ELF-1 (cell line): ENCODE data around the gene NAT9.

Experiments
- DNase-seq: peaks from one replicate; pipeline ENCODE4 v3.0.0-alpha.2; 2016; ENCODE audit warnings: low read depth, low spot score

NAT9 gene

DNA sequence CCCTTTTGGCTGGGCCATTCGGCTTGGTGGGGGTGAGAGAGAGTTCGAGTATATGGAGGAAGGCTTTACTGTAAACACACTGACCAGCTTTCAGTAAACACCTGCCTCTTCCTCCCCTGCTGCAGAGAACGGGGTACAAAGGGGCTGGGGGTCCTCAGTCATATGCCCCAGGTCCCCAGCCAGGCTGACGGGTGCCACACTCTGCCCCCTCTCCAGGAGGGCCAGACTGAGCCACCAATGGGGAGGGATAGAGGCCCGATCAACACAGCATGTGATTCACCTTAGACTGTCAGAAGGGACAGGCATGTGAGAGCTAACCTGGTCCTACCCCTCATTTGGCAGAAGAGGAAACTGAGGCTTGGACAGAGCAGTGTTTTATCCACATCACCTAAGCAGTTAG lies 14.7 kb downstream of the NAT9 start:
- no peak for DNase-seq

GRCh38 chr17:74760404-74761105 lies 15.6 kb downstream of the NAT9 start:
- DNase-seq, result peak; percentile 78

DNA sequence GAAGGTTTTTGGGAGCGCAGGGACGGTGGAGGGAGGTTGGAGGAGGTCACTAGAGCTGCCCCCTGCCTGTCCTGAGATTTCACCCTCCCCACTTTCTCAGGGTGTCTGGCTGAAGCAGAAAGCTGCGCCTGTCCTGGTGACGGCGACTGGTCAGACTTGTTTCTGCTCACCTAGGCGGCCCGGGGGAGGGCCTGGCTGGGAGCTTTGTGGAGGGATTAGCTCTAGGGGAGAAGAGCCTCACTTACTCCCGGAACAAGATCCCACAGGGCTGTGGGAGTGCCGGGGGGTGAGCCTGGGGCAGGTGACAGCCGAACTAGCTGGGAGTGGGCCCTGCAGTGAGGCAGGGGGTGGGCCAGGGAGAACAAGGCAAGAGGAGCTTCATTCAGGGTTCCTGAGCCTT lies 16.2 kb downstream of the NAT9 start:
- DNase-seq, result peak; percentile 92

GRCh38 chr17:74759243-74759801 lies 16.8 kb downstream of the NAT9 start:
- no peak for DNase-seq

- DNase-seq, result no peak
Measured at GRCh38 chr17:74758848-74759168, 17.3 kb downstream of the NAT9 start.

DNA sequence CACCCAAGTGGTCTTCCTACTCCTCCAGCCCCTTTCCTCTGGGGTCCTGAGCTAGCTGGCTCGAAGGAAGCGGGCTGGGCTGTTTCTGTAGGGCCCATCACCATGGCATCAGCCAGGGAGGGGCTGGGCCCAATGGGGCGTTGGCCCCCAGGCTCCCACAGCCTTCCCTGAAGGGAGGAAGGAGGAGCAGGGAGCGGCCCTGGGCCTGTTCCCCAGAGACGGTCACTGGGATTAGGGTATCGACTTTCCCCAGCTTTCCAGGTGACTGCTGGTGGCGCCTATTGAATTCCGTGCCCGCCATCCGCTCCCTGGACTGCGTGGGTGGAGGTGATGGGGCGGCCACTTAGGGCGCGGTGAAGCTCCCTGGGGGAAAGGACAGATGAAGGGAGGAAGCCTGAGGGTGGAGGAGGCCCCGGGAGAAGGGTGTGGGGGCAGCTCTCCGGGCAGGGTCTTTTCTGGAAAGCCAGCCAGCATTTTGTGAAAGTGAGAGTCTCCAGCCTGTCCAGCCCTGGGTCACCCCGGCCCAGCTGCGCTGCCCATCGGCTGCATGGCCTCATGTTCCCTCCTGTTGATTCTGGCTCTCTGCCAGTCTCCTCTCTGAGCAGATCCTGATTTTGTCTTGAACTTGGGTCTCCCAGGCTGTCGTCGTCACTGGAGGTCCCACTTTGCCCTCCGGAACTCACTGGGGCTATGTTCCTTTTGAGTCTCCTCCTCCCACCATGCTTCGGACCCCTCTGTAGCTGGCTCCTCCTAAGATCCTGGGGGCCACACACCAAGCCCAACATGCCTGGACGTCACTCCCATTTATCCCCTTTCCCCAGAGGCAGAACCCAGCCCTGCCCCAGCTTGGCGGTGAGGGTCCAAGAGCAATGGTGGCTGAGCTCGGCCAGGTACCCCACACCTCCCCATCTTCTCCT lies 18.0 kb downstream of the NAT9 start:
- no peak for DNase-seq

- DNase-seq, result no peak
Measured at GRCh38 chr17:74757502-74757901, 18.6 kb downstream of the NAT9 start.

- DNase-seq, result no peak
Measured at GRCh38 chr17:74756891-74757290, 19.3 kb downstream of the NAT9 start.

- DNase-seq, result peak; percentile 1
Measured at GRCh38 chr17:74755533-74755932, 20.6 kb downstream of the NAT9 start.

DNA sequence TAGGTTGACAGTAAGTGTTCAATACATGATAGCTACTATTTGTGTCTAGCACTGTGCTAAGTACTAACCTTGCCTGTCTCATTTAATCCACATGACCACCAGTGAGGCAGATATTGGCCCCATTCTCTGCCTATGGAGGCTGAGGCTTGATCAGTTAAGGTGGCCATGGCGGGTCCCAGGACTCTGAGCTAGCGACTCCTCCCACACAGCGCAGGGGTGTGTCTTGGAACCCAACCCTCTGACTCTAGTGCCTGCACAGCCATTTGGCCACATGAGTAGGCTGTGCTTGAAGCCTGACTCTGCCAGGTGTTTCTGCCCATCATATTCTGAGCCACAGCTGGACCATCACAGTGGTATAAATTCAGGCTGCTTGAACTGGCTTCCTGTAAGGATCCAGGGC lies 21.3 kb downstream of the NAT9 start:
- DNase-seq, result peak; percentile 4

- peak; percentile 31 for DNase-seq
Measured at GRCh38 chr17:74752822-74753401, 23.2 kb downstream of the NAT9 start.

DNA sequence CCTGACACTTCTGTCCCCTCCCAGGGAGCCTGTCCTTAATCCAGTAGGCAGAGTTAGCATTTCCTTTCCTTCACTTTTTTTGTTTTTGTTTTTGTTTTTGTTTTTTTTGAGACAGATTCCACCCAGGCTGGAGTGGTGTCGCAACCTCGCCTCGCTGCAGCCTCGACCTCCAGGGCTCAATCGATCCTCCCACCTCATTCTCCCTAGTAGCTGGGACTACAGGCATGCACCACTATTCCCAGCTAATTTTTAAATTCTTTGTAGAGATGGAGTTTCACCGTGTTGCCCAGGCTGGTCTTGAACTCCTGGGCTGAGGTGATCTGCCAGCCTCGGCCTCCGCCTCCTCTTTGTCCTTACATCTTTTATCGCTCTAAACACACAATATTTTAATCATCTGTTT lies 23.7 kb downstream of the NAT9 start:
- DNase-seq, result peak; percentile 6

DNA sequence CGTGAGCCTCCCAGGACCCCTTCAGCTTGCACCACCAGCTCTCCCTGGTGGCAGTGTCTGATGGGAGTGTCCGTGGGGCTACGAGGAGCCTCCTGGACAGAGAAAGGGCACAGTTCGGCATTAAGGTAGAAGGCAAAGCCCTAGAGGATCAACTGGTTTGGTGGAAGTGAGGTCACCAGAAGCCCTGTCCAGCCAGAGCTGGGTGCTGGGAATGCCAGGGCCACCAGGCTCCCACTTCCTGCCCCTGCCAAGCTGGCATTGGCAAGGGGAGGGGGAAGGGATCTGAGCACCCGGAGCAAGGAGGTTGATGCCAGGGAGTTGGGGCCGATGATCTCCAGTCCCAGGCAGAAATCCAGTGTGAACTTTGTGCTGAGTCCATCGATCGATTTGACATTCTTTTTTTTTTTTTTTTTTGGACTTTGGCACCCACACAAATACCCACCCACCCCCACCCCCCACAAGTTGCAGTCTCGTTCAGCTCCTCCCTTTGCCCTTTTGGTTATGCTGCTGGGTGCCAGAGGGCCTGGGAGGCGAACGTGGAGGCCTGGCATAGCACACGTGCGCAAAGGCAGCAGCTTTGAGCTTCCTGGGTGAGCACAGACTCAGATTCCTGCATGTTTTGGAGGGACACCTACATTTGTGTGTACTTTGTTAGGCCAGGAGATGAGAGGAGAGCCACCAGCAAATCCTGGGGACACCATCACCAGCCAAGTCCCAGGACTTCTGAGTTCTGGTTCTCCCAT lies 25.6 kb downstream of the NAT9 start:
- peak; percentile 30 for DNase-seq

GRCh38 chr17:74750039-74750326 lies 26.2 kb downstream of the NAT9 start:
- DNase-seq, result no peak

- DNase-seq, result peak; percentile 57
Measured at GRCh38 chr17:74749279-74750038, 26.7 kb downstream of the NAT9 start.

DNA sequence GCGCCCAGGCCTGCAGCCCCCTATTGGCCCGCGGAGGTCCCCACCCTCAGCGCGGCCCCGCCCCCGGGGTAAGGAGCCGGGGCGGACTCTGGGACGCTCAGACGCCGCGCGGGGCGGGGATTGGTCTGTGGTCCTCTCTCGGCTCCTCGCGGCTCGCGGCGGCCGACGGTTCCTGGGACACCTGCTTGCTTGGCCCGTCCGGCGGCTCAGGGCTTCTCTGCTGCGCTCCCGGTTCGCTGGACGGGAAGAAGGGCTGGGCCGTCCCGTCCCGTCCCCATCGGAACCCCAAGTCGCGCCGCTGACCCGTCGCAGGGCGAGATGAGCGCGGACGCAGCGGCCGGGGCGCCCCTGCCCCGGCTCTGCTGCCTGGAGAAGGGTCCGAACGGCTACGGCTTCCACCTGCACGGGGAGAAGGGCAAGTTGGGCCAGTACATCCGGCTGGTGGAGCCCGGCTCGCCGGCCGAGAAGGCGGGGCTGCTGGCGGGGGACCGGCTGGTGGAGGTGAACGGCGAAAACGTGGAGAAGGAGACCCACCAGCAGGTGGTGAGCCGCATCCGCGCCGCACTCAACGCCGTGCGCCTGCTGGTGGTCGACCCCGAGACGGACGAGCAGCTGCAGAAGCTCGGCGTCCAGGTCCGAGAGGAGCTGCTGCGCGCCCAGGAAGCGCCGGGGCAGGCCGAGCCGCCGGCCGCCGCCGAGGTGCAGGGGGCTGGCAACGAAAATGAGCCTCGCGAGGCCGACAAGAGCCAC lies 27.4 kb downstream of the NAT9 start, which contains the start of gene NHERF1:
TSS of gene NHERF1 (plus strand) at position 100 of the 750 bp plus-strand sequence. CDS start at position 319, 219 bp downstream.
- DNase-seq, result peak; percentile 94

DNA sequence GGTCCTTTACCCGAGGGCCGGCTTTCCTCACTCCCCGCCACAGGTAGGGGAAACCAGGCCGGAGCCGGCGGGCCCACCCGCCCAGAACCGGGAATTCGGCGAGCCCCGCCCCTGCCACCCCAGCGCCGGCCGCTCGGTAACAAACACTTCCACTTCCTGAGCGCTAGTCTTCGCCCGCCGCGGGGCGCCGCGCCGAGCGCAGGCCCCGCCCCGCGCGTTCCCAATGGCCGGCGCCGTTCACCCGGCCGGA lies 27.9 kb downstream of the NAT9 start:
- DNase-seq, result no peak

- peak; percentile 86 for DNase-seq
Measured at GRCh38 chr17:74746922-74747321, 29.2 kb downstream of the NAT9 start.

DNA sequence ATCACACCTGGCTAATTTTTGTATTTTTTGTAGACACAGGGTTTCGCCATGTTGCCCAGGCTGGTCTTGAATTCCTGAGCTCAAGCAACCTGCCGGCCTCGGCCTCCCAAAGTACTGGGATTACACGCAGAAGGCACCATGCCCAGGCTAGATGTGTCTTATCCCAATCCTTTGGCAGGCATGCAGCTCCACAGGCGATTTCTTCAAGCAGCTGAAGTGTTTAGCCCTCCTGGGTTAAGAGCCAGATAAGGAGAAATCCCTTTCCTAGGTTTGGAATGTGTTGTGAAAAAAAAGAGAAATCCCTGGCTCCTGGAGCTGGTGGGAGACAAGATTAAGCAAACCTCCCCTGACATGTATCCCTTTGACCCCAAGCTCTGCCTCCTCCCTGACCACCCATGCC lies 29.8 kb downstream of the NAT9 start:
- peak; percentile 79 for DNase-seq

- DNase-seq, result peak; percentile 26
Measured at GRCh38 chr17:74745548-74746177, 30.5 kb downstream of the NAT9 start.
